GM23338 (cell line): Measurements from ENCODE around the gene HNRNPM. TPM values are rescaled to one million over a fixed set of nuclear protein-coding genes. Genes with fewer than 3 reads are reported as not detected.

Experiments
- ATAC-seq: fragments of 200-7000 bp; cut with Tn5 transposase; 3 replicates; pipeline ENCODE4 v1.9.1; 2020
- DNase-seq: peaks from one replicate; pipeline ENCODE4 v3.0.0-alpha.2; 2015; ENCODE audit warnings: low spot score
- H2AFZ ChIP-seq: fragments of 200-600 bp; sonication (generic); 2 replicates; pipeline ENCODE4 v1.8.0; 2016; ENCODE audit warnings: antibody characterized with exemption, mild to moderate bottlenecking, moderate library complexity
- H3F3A ChIP-seq: fragments of 200-600 bp; sonication (generic); replicated peaks from 2 replicates; pipeline ENCODE4 v1.8.0; 2017; ENCODE audit warnings: antibody characterized with exemption, mixed run types, low read depth
- H3K27ac ChIP-seq: fragments of 200-600 bp; sonication (generic); 2 replicates; pipeline ENCODE4 v1.6.1; 2016; ENCODE audit warnings: low read depth
- H3K27me3 ChIP-seq: fragments of 200-600 bp; sonication (generic); 2 replicates; pipeline ENCODE4 v1.8.0; 2016; ENCODE audit warnings: mild to moderate bottlenecking, mixed run types, moderate library complexity; ENCODE audit not compliant: insufficient read depth
- H3K36me3 ChIP-seq: fragments of 200-600 bp; sonication (generic); 2 replicates; pipeline ENCODE4 v1.8.0; 2016; ENCODE audit warnings: mild to moderate bottlenecking; ENCODE audit not compliant: insufficient read depth
- H3K4me1 ChIP-seq: fragments of 200-600 bp; sonication (generic); 2 replicates; pipeline ENCODE4 v1.8.0; 2016; ENCODE audit warnings: mild to moderate bottlenecking, moderate library complexity; ENCODE audit not compliant: insufficient read depth
- H3K4me2 ChIP-seq: fragments of 200-600 bp; sonication (generic); 2 replicates; pipeline ENCODE4 v1.7.1; 2017; ENCODE audit warnings: mixed run types
- H3K4me3 ChIP-seq: fragments of 200-600 bp; sonication (generic); 2 replicates; pipeline ENCODE4 v1.6.1; 2016; ENCODE audit warnings: mixed run types
- H3K79me2 ChIP-seq: fragments of 200-600 bp; sonication (generic); replicated peaks from 2 replicates; pipeline ENCODE4 v1.8.0; 2017; ENCODE audit warnings: mild to moderate bottlenecking; ENCODE audit not compliant: insufficient read depth
- H3K9me2 ChIP-seq: fragments of 200-600 bp; sonication (generic); 2 replicates; pipeline ENCODE4 v1.8.0; 2017; ENCODE audit not compliant: insufficient read depth
- H4K20me1 ChIP-seq: fragments of 200-600 bp; sonication (generic); replicated peaks from 2 replicates; pipeline ENCODE4 v1.8.0; 2017; ENCODE audit warnings: mild to moderate bottlenecking; ENCODE audit not compliant: insufficient read depth
- H3K27ac Mint-ChIP-seq: 2 replicates; pipeline ENCODE4 v1.8.0; 2020; ENCODE audit warnings: inconsistent platforms, mild to moderate bottlenecking, moderate library complexity, mixed read lengths
- H3K27me3 Mint-ChIP-seq: 3 replicates; pipeline ENCODE4 v1.8.0; 2022; ENCODE audit warnings: low read depth, mild to moderate bottlenecking, moderate library complexity, mixed read lengths, inconsistent platforms; ENCODE audit not compliant: insufficient read depth, poor library complexity
- H3K36me3 Mint-ChIP-seq: 3 replicates; pipeline ENCODE4 v1.8.0; 2021; ENCODE audit warnings: low read depth, mild to moderate bottlenecking, inconsistent platforms, moderate library complexity, mixed read lengths
- H3K4me1 Mint-ChIP-seq: 3 replicates; pipeline ENCODE4 v1.8.0; 2020; ENCODE audit warnings: mild to moderate bottlenecking, inconsistent platforms, mixed read lengths
- H3K4me3 Mint-ChIP-seq: 3 replicates; pipeline ENCODE4 v1.8.0; 2021; ENCODE audit warnings: moderate library complexity, mild to moderate bottlenecking, inconsistent platforms, mixed read lengths
- H3K9me3 Mint-ChIP-seq: 3 replicates; pipeline ENCODE4 v1.8.0; 2020; ENCODE audit warnings: moderate library complexity, mild to moderate bottlenecking, inconsistent platforms, mixed read lengths
- EZH2 ChIP-seq: fragments of 200-600 bp; sonication (generic); IDR thresholded peaks from one replicate; pipeline ENCODE4 v1.8.0; 2017; ENCODE audit warnings: antibody characterized with exemption, mild to moderate bottlenecking, low read depth; ENCODE audit not compliant: unreplicated experiment
- JUNB ChIP-seq: IDR thresholded peaks from one replicate; pipeline ENCODE4 v1.6.1; 2016; ENCODE audit warnings: antibody characterized with exemption; ENCODE audit not compliant: unreplicated experiment
- NANOG ChIP-seq: IDR thresholded peaks from 2 replicates; pipeline ENCODE4 v1.6.1; 2016; ENCODE audit warnings: antibody characterized with exemption, borderline replicate concordance
- POLR2AphosphoS5 ChIP-seq: IDR thresholded peaks from 2 replicates; pipeline ENCODE4 v1.6.1; 2016; ENCODE audit warnings: antibody characterized with exemption, low read depth
- STAT1 ChIP-seq: IDR thresholded peaks from one replicate; pipeline ENCODE4 v1.6.1; 2016; ENCODE audit warnings: antibody characterized with exemption; ENCODE audit not compliant: unreplicated experiment
- ZNF114 ChIP-seq: fragments of 250-450 bp; sonication (Bioruptor Pico); IDR thresholded peaks from 2 replicates; pipeline ENCODE4 v1.5.0; 2020; ENCODE audit warnings: mild to moderate bottlenecking, moderate library complexity
- ZNF331 ChIP-seq: fragments of 250-450 bp; sonication (Bioruptor Pico); IDR thresholded peaks from 2 replicates; pipeline ENCODE4 v1.5.0; 2020; ENCODE audit warnings: low read depth, mild to moderate bottlenecking, moderate library complexity
- polyA plus RNA-seq: library from polyadenylated mRNA; unstranded; fragments of >200 nt; fragmentation: Nextera tagmentation; extraction: Ambion mirVana; gene quantifications from 2 replicates; pipeline ENCODE4 v1.2.1, GENCODE V29; 2016
- total RNA-seq: library from RNA; depleted of rRNA; stranded (reverse); fragments of >200 nt; shearing (Covaris generic); gene quantifications from 2 replicates; pipeline ENCODE4 v1.2.3, GENCODE V29; 2014
- TF ChIP-seq, protein P1 (sequence below), 2 experiments: fragments of 200-600 bp in 1 of 2; sonication (generic) in 1 of 2; conservative IDR thresholded peaks; 2 replicates each; pipeline versions ENCODE4 v1.5.1 to v1.6.1; 2016 to 2017; ENCODE audit warnings: antibody characterized with exemption in 2 of 2, low read depth in 2 of 2, mild to moderate bottlenecking in 2 of 2, moderate library complexity in 1 of 2
- TF ChIP-seq, protein P2 (sequence below): IDR thresholded peaks from 2 replicates; pipeline ENCODE4 v1.6.1; 2016; ENCODE audit warnings: antibody characterized with exemption

Gene HNRNPM
- total and polyA plus RNA-seq, 2 experiments from 2014 or later, result 291 to 389 TPM

DNA sequence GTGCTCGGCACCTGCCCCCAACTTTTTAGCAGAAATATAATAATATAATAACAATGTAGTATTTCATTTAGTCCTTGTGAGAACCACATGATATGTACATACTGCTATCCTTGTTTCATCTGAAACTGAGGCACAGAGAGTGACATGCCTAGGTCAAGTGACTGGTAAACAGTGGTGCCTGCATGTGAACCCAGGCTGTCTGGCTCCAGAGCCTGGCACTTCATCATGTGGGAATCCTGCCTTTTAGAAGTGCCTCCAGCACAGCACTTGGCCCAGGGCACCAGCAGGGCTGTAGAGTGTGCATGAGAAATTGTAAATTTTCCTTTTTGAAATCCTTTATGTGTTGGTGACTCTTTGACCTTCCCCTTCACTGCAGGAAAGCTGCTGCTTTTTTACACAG, 30.2 kb downstream of the HNRNPM start:
- Histone ChIP-seq H3K4me1 (no peaks in the 10 kb centered on the region), H3K36me3 (peaks cover 83% of the 10 kb centered on the region), H3K9me2 (no peaks in the 10 kb centered on the region), H4K20me1 (peaks cover 87% of the 10 kb centered on the region), H3K79me2 (peaks cover 100% of the 10 kb centered on the region), H2AFZ (no peak overlapping the region), H3K4me3 (no peak overlapping the region), H3F3A (peaks cover 67% of the 10 kb centered on the region), H3K4me2 (no peak overlapping the region), H3K27ac (0 out of 2 replicates have a peak overlapping the region, but pooled peaks have one; percentile 19), H3K27me3 (no peaks in the 10 kb centered on the region)
- TF ChIP-seq, protein P1, sequence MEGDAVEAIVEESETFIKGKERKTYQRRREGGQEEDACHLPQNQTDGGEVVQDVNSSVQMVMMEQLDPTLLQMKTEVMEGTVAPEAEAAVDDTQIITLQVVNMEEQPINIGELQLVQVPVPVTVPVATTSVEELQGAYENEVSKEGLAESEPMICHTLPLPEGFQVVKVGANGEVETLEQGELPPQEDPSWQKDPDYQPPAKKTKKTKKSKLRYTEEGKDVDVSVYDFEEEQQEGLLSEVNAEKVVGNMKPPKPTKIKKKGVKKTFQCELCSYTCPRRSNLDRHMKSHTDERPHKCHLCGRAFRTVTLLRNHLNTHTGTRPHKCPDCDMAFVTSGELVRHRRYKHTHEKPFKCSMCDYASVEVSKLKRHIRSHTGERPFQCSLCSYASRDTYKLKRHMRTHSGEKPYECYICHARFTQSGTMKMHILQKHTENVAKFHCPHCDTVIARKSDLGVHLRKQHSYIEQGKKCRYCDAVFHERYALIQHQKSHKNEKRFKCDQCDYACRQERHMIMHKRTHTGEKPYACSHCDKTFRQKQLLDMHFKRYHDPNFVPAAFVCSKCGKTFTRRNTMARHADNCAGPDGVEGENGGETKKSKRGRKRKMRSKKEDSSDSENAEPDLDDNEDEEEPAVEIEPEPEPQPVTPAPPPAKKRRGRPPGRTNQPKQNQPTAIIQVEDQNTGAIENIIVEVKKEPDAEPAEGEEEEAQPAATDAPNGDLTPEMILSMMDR (conservative IDR thresholded peaks at IDR 0.05; ENCODE audit: low read depth in 2 of 2), result no peak
- TF ChIP-seq, protein P2, sequence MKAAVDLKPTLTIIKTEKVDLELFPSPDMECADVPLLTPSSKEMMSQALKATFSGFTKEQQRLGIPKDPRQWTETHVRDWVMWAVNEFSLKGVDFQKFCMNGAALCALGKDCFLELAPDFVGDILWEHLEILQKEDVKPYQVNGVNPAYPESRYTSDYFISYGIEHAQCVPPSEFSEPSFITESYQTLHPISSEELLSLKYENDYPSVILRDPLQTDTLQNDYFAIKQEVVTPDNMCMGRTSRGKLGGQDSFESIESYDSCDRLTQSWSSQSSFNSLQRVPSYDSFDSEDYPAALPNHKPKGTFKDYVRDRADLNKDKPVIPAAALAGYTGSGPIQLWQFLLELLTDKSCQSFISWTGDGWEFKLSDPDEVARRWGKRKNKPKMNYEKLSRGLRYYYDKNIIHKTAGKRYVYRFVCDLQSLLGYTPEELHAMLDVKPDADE, result no peak
- TF ChIP-seq POLR2AphosphoS5, result no peak
- Mint-ChIP-seq H3K27me3 (peaks cover 7% of the 10 kb centered on the region), H3K9me3 (no peaks in the 10 kb centered on the region), H3K4me1 (peaks cover 6% of the 10 kb centered on the region; the same call in 2 of the 3 replicates), H3K36me3 (peaks cover 93% of the 10 kb centered on the region), H3K4me3 (no peak overlapping the region), H3K27ac (no peak overlapping the region)
- DNase-seq (no peak), ATAC-seq (no peak)

DNA sequence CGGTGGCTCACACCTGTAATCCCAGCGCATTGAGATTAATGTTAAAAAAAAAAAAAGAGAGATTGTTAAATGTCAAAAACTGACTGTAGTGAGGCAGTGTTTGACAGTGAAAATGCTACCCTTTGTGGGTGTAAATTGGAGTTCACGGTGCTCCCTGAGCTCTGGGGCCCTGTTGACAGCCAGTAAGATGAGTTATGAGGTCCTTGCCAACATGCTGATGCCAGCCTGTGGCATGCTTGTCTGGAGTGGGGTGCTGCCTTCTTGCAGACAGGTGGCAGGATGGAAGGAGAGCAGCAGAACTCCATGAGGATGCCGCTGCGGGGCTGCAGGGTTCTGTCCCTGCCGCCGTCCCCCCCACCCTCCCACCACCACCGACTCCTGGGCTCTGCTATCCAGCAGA, 31.7 kb downstream of the HNRNPM start:
- no peak overlapping the region for H3K4me2 ChIP-seq
- no peak for TF ChIP-seq EZH2
- Mint-ChIP-seq H3K4me1 (peaks cover 11% of the 10 kb centered on the region; the same call in 2 of the 3 replicates), H3K27ac (no peak overlapping the region), H3K36me3 (peaks cover 91% of the 10 kb centered on the region), H3K9me3 (no peaks in the 10 kb centered on the region), H3K4me3 (no peak overlapping the region), H3K27me3 (peaks cover 7% of the 10 kb centered on the region)
- no peak overlapping the region for H3K4me3 ChIP-seq
- H3K4me1 ChIP-seq, result no peaks in the 10 kb centered on the region
- H2AFZ ChIP-seq, result no peak overlapping the region
- no peaks in the 10 kb centered on the region for H3K27me3 ChIP-seq
- H3K79me2 ChIP-seq, result peaks cover 100% of the 10 kb centered on the region
- peaks cover 60% of the 10 kb centered on the region for H3F3A ChIP-seq
- H3K27ac ChIP-seq, result no peak overlapping the region
- H3K36me3 ChIP-seq, result peaks cover 71% of the 10 kb centered on the region
- peaks cover 89% of the 10 kb centered on the region for H4K20me1 ChIP-seq
- no peaks in the 10 kb centered on the region for H3K9me2 ChIP-seq
- no peak for ATAC-seq
- no peak for DNase-seq

DNA sequence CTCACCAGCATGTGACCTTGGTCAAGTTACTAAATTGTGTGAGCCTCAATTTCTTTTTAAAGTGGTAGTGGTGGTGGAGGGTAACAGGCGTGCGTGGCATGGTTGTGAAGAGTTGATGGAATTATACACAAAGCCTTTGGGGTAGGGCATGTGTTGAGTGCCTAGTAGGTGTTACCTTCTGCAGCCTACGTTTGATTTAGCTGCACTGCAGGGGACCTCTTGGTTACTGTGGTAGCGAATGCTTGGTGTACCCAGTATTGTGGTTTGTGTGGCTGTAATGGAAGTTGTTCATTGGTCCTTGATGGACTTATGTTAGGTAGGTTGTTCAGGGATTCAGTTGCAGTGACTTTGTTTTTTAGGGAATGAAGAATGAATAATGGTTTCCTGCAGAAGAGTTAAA, 33.1 kb downstream of the HNRNPM start:
- Mint-ChIP-seq H3K27me3 (peaks cover 7% of the 10 kb centered on the region), H3K9me3 (no peaks in the 10 kb centered on the region; the same call in 2 of the 3 replicates), H3K27ac (peak overlapping the region; percentile 39; the same call in 1 of the 2 replicates), H3K4me3 (no peak overlapping the region), H3K4me1 (peaks cover 11% of the 10 kb centered on the region), H3K36me3 (peaks cover 89% of the 10 kb centered on the region)
- Histone ChIP-seq H4K20me1 (peaks cover 91% of the 10 kb centered on the region), H3K4me3 (no peak overlapping the region), H3K4me1 (no peaks in the 10 kb centered on the region), H3K27ac (peak overlapping the region; percentile 83), H3K4me2 (no peak overlapping the region), H3K79me2 (peaks cover 100% of the 10 kb centered on the region), H3K27me3 (no peaks in the 10 kb centered on the region), H3F3A (peaks cover 55% of the 10 kb centered on the region), H2AFZ (no peak overlapping the region), H3K36me3 (peaks cover 70% of the 10 kb centered on the region), H3K9me2 (no peaks in the 10 kb centered on the region)
- no peak for DNase-seq
- ATAC-seq, result no peak
- TF ChIP-seq ZNF331 (CRISPR knock-in tag) (no peak), ZNF114 (CRISPR knock-in tag) (no peak), STAT1 (no peak), JUNB (no peak), NANOG (no peak)
